AG10803 (cell line): ENCODE data around the gene KIF16B.

Experiments
- DNase-seq: peaks from one replicate; pipeline ENCODE4 v3.0.0; 2010; ENCODE audit warnings: low read depth
- H3K4me3 ChIP-seq: 2 replicates; pipeline ENCODE4 v1.5.1; 2011; ENCODE audit warnings: mild to moderate bottlenecking, low read length, control low read depth
- TF ChIP-seq, protein P1 (sequence below): conservative IDR thresholded peaks from 2 replicates; pipeline ENCODE4 v1.5.1; 2011; ENCODE audit warnings: mild to moderate bottlenecking, low read length, control low read depth, inconsistent platforms

The KIF16B gene

GRCh38 chr20:16244892-16245291 lies 328.4 kb downstream of the KIF16B start:
- TF ChIP-seq, protein P1, sequence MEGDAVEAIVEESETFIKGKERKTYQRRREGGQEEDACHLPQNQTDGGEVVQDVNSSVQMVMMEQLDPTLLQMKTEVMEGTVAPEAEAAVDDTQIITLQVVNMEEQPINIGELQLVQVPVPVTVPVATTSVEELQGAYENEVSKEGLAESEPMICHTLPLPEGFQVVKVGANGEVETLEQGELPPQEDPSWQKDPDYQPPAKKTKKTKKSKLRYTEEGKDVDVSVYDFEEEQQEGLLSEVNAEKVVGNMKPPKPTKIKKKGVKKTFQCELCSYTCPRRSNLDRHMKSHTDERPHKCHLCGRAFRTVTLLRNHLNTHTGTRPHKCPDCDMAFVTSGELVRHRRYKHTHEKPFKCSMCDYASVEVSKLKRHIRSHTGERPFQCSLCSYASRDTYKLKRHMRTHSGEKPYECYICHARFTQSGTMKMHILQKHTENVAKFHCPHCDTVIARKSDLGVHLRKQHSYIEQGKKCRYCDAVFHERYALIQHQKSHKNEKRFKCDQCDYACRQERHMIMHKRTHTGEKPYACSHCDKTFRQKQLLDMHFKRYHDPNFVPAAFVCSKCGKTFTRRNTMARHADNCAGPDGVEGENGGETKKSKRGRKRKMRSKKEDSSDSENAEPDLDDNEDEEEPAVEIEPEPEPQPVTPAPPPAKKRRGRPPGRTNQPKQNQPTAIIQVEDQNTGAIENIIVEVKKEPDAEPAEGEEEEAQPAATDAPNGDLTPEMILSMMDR = no peak
- no peak for DNase-seq
- H3K4me3 ChIP-seq = no peak overlapping the region

GRCh38 chr20:16243470-16243869 lies 329.8 kb downstream of the KIF16B start:
- DNase-seq = no peak
- TF ChIP-seq, protein P1 = no peak
- H3K4me3 ChIP-seq = peak overlapping the region; percentile 0

- no peak for DNase-seq
- H3K4me3 ChIP-seq = no peak overlapping the region
- TF ChIP-seq, protein P1 = no peak
Measured at GRCh38 chr20:16241911-16242310, 331.3 kb downstream of the KIF16B start.

DNA sequence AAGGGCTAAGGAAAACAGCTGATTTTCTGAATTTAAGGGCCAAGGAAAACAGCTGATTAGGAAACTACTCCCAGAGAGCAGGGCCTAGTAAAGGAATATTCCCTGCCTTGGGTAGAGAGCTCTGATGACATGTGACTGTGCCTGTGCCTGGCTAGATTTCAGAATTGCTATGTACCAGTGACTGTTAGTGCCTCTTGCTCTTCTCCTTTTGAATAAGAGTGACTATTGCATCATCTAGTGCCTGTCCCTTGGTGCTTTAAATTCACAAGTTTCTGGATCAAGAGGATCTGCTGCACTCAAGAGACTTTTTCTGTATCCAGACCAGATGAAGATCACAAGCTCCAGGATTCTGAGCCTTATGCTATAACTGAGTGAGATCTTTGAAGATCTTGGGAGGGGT lies 332.9 kb downstream of the KIF16B start:
- TF ChIP-seq, protein P1 = no peak
- no peak overlapping the region for H3K4me3 ChIP-seq
- DNase-seq = no peak

- H3K4me3 ChIP-seq = no peak overlapping the region
- TF ChIP-seq, protein P1 = no peak
- no peak for DNase-seq
Measured at GRCh38 chr20:16236589-16237241, 336.5 kb downstream of the KIF16B start.

DNA sequence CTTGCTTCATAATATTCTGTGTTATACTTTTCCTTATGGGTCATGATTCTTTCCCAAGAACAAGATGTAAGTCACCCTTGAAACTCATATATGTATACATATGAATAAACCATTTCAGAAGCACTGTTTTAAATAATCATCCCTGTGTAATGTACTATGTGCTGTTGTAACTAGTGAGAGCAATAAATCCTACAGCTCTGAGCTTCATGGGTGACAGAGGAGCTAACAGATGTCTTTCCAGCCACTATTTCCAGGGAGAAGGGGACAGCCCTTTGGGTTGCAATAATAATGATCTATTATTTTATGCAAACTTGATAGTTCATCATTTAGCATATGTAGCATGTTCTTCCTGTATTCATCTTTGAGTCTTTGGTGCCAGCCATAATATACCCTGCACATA lies 342.8 kb downstream of the KIF16B start:
- TF ChIP-seq, protein P1 = no peak
- no peak overlapping the region for H3K4me3 ChIP-seq
- DNase-seq = no peak

DNA sequence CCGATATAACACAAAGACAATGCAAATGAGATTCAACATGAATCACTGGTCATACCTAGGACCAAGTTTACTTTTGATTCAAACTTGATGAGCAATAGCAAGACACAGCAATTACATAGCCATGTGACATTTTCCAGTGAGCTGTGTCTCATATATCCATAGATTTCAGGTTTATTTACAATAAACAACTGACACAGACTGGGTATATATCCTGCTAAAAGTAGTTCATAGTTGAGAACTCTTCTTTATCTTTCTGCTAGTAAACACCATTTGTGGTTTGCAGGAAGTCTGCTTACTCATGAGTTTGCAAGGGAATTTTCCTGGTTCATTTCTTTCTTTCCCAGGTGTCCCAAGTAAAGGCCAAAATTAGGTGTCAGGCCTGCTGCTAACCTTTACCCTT lies 343.4 kb downstream of the KIF16B start:
- no peak overlapping the region for H3K4me3 ChIP-seq
- no peak for DNase-seq
- TF ChIP-seq, protein P1 = no peak
